H1 (cell line): Measurements from ENCODE around the gene CDH2. TPM values are rescaled to one million over a fixed set of nuclear protein-coding genes. Genes with fewer than 3 reads are reported as not detected.

ENCODE experiments used
- CTCF ChIA-PET: fragments of 300-600 bp; sonication (Branson Sonifier 250); formaldehyde crosslinking; loops from one replicate; lab custom pipeline; 2021; ENCODE audit not compliant: partially characterized antibody; lab: Charles Lee
- POLR2A ChIA-PET: fragments of 300-600 bp; sonication (Branson Sonifier 250); formaldehyde crosslinking; loops from one replicate; lab custom pipeline; 2021; ENCODE audit warnings: inconsistent platforms; ENCODE audit not compliant: partially characterized antibody; lab: Charles Lee
- DNase-seq, 2 experiments: peaks; one replicate each; pipeline versions ENCODE4 v3.0.0 to v3.0.0-alpha.2; 2010 to 2022; ENCODE audit warnings: low spot score in 2 of 2, low read depth in 1 of 2, mixed read lengths in 1 of 2
- FAIRE-seq: peaks from 2 replicates; lab custom pipeline; 2011; peaks lifted over from hg19 to GRCh38; lab: Jason Lieb, UNC
- H2AFZ ChIP-seq: 2 replicates; pipeline ENCODE4 v1.8.1; 2012; ENCODE audit warnings: low read length, inconsistent platforms
- H2AK5ac ChIP-seq: 2 replicates; pipeline ENCODE4 v1.6.1; 2013; ENCODE audit warnings: low read depth, low read length
- H2BK120ac ChIP-seq: replicated peaks from 2 replicates; pipeline ENCODE3; 2013; ENCODE audit warnings: low read depth, low read length, inconsistent platforms
- H2BK12ac ChIP-seq: 2 replicates; pipeline ENCODE4 v1.6.1; 2013; ENCODE audit warnings: low read depth, low read length
- H2BK15ac ChIP-seq: 2 replicates; pipeline ENCODE4 v1.6.1; 2013; ENCODE audit warnings: low read length
- H2BK20ac ChIP-seq: 2 replicates; pipeline ENCODE4 v1.6.1; 2013; ENCODE audit warnings: low read length
- H2BK5ac ChIP-seq: 2 replicates; pipeline ENCODE4 v1.6.1; 2013; ENCODE audit warnings: low read depth, low read length
- H3K14ac ChIP-seq: 2 replicates; pipeline ENCODE4 v1.6.1; 2013; ENCODE audit warnings: inconsistent platforms; ENCODE audit not compliant: insufficient read length
- H3K18ac ChIP-seq: 2 replicates; pipeline ENCODE4 v1.6.1; 2013; ENCODE audit warnings: low read length; ENCODE audit errors: extremely low read depth
- H3K23ac ChIP-seq: 2 replicates; pipeline ENCODE4 v1.6.1; 2013; ENCODE audit warnings: inconsistent platforms; ENCODE audit not compliant: insufficient read length
- H3K23me2 ChIP-seq: 2 replicates; pipeline ENCODE4 v1.6.1; 2013; ENCODE audit warnings: low read depth, low read length
- H3K27ac ChIP-seq: 2 replicates; pipeline ENCODE4 v1.6.1; 2011; ENCODE audit warnings: low read depth, low read length, inconsistent platforms
- H3K27me3 ChIP-seq, 4 experiments: replicated peaks in 1 of 4; 1 replicate in 1 of 4; 2 replicates in 3 of 4; pipeline versions ENCODE4 v1.6.1 to v1.8.1; 2011 to 2013; ENCODE audit warnings: low read length in 3 of 4, mild to moderate bottlenecking in 3 of 4, inconsistent platforms in 2 of 4, mixed read lengths in 2 of 4, moderate library complexity in 1 of 4; ENCODE audit not compliant: control insufficient read depth in 3 of 4, insufficient read depth in 3 of 4; ENCODE audit errors: extremely low read depth in 1 of 4
- H3K36me3 ChIP-seq, 4 experiments: 2 replicates each; pipeline versions ENCODE4 v1.6.1 to v1.8.1; 2011 to 2013; ENCODE audit warnings: mild to moderate bottlenecking in 4 of 4, low read length in 3 of 4, moderate library complexity in 2 of 4, control low read depth in 1 of 4, inconsistent platforms in 1 of 4; ENCODE audit not compliant: insufficient read depth in 4 of 4, control insufficient read depth in 2 of 4
- H3K4ac ChIP-seq: replicated peaks from 2 replicates; pipeline ENCODE3; 2013; ENCODE audit warnings: low read length, low read depth, mixed read lengths, inconsistent platforms; ENCODE audit not compliant: insufficient read length
- H3K4me1 ChIP-seq, 4 experiments: replicated peaks in 1 of 4; 1 replicate in 1 of 4; 2 replicates in 3 of 4; pipeline versions ENCODE4 v1.6.1 to v1.8.1; 2011 to 2013; ENCODE audit warnings: low read length in 3 of 4, inconsistent platforms in 2 of 4, mixed read lengths in 1 of 4; ENCODE audit not compliant: insufficient read depth in 4 of 4, control insufficient read depth in 3 of 4
- H3K4me2 ChIP-seq, 2 experiments: 2 replicates each; pipeline versions ENCODE4 v1.6.1 to v1.8.1; 2011 to 2013; ENCODE audit warnings: low read depth in 2 of 2, low read length in 2 of 2, control low read depth in 1 of 2, inconsistent platforms in 1 of 2, mild to moderate bottlenecking in 1 of 2; ENCODE audit not compliant: insufficient read depth in 1 of 2
- H3K4me3 ChIP-seq, 4 experiments: fragments of 200-600, 300-600 bp in 1 of 4; sonication (generic), shearing (Covaris generic), sonication (Bioruptor Twin) in 1 of 4; 2 replicates each; pipeline versions ENCODE4 v1.5.1 to v1.8.1; 2011 to 2016; ENCODE audit warnings: low read length in 4 of 4, low read depth in 3 of 4, control low read depth in 2 of 4, inconsistent platforms in 2 of 4, mild to moderate bottlenecking in 2 of 4, mixed read lengths in 1 of 4, moderate library complexity in 1 of 4; ENCODE audit not compliant: insufficient read depth in 2 of 4; ENCODE audit errors: extremely low read depth in 1 of 4
- H3K56ac ChIP-seq: replicated peaks from 2 replicates; pipeline ENCODE3; 2013; ENCODE audit warnings: low read depth, mild to moderate bottlenecking, mixed read lengths, low read length, inconsistent platforms; ENCODE audit not compliant: insufficient read length
- H3K79me1 ChIP-seq: 2 replicates; pipeline ENCODE4 v1.6.1; 2013; ENCODE audit warnings: low read depth, low read length, control low read depth
- H3K79me2 ChIP-seq, 2 experiments: 2 replicates each; pipeline versions ENCODE4 v1.6.1 to v1.8.1; 2012 to 2013; ENCODE audit warnings: low read length in 2 of 2, mild to moderate bottlenecking in 2 of 2, inconsistent platforms in 1 of 2; ENCODE audit not compliant: insufficient read depth in 2 of 2, control insufficient read depth in 1 of 2
- H3K9ac ChIP-seq, 4 experiments: replicated peaks in 1 of 4; 1 replicate in 1 of 4; 2 replicates in 3 of 4; pipeline versions ENCODE4 v1.6.1 to v1.8.1; 2011 to 2013; ENCODE audit warnings: low read depth in 3 of 4, low read length in 3 of 4, control low read depth in 2 of 4, mild to moderate bottlenecking in 2 of 4, moderate library complexity in 2 of 4, inconsistent platforms in 1 of 4; ENCODE audit errors: extremely low read depth in 1 of 4
- H3K9me3 ChIP-seq, 2 experiments: 2 replicates each; pipeline versions ENCODE4 v1.6.1 to v1.8.1; 2012 to 2013; ENCODE audit warnings: mild to moderate bottlenecking in 2 of 2, moderate library complexity in 2 of 2, control low read depth in 1 of 2, inconsistent platforms in 1 of 2, low read depth in 1 of 2, low read length in 1 of 2, mixed read lengths in 1 of 2; ENCODE audit not compliant: insufficient read depth in 2 of 2
- H4K20me1 ChIP-seq, 2 experiments: replicated peaks in 1 of 2; 2 replicates each; pipeline versions ENCODE3 to v1.8.1; 2011 to 2013; ENCODE audit warnings: inconsistent platforms in 2 of 2, low read length in 2 of 2, mild to moderate bottlenecking in 1 of 2; ENCODE audit not compliant: insufficient read depth in 2 of 2, control insufficient read depth in 1 of 2
- H4K5ac ChIP-seq: 2 replicates; pipeline ENCODE4 v1.6.1; 2013; ENCODE audit warnings: low read length, low read depth, mixed read lengths, inconsistent platforms; ENCODE audit not compliant: insufficient read length
- H4K8ac ChIP-seq: 2 replicates; pipeline ENCODE4 v1.8.0; 2013; ENCODE audit warnings: mild to moderate bottlenecking, moderate library complexity, low read length, inconsistent platforms; ENCODE audit not compliant: insufficient read depth; ENCODE audit errors: extremely low read depth
- H4K91ac ChIP-seq: replicated peaks from 2 replicates; pipeline ENCODE3; 2013; ENCODE audit warnings: low read length, mixed read lengths, inconsistent platforms; ENCODE audit not compliant: insufficient read length
- ATF2 ChIP-seq: IDR thresholded peaks from 2 replicates; pipeline ENCODE4 v1.6.1; 2012; ENCODE audit warnings: low read length, inconsistent platforms
- CBX5 ChIP-seq: fragments of 300-800, 300-1000 bp; sonication (generic); IDR thresholded peaks from 2 replicates; pipeline ENCODE4 v1.7.1; 2016; ENCODE audit warnings: antibody characterized with exemption, low read length, low read depth
- CEBPB ChIP-seq: IDR thresholded peaks from 2 replicates; pipeline ENCODE4 v1.6.1; 2012; ENCODE audit warnings: low read depth, low read length
- EZH2 ChIP-seq: fragments of 200-600 bp; sonication (generic); IDR thresholded peaks from 2 replicates; pipeline ENCODE4 v1.7.1; 2012; ENCODE audit warnings: low read depth, mild to moderate bottlenecking, moderate library complexity, low read length, inconsistent platforms; ENCODE audit not compliant: severe bottlenecking
- FOSL1 ChIP-seq: IDR thresholded peaks from 2 replicates; pipeline ENCODE4 v1.6.1; 2011; ENCODE audit warnings: mild to moderate bottlenecking, low read depth, low read length, moderate library complexity; ENCODE audit not compliant: insufficient read depth
- GABPA ChIP-seq: IDR thresholded peaks from 2 replicates; pipeline ENCODE4 v1.6.1; 2011; ENCODE audit warnings: mild to moderate bottlenecking, low read length, moderate library complexity, borderline replicate concordance; ENCODE audit not compliant: insufficient read depth
- GTF2F1 ChIP-seq: IDR thresholded peaks from 2 replicates; pipeline ENCODE4 v1.6.1; 2012; ENCODE audit warnings: low read depth, low read length, improper control_type of control experiment, borderline replicate concordance
- POLR2AphosphoS5 ChIP-seq: IDR thresholded peaks from 2 replicates; pipeline ENCODE4 v1.6.1; 2011; ENCODE audit warnings: low read depth, low read length
- RXRA ChIP-seq: IDR thresholded peaks from 2 replicates; pipeline ENCODE4 v1.6.1; 2011; ENCODE audit warnings: low read depth, mild to moderate bottlenecking, low read length, moderate library complexity; ENCODE audit not compliant: insufficient read depth
- SIRT6 ChIP-seq: IDR thresholded peaks from one replicate; pipeline ENCODE4 v1.7.1; 2012; ENCODE audit warnings: low read length, inconsistent platforms
- SP2 ChIP-seq: IDR thresholded peaks from 2 replicates; pipeline ENCODE4 v1.6.1; 2012; ENCODE audit warnings: mild to moderate bottlenecking, low read length, inconsistent platforms
- SUZ12 ChIP-seq: fragments of 200-600 bp; sonication (generic); IDR thresholded peaks from 2 replicates; pipeline ENCODE4 v1.6.1; 2012; ENCODE audit warnings: mild to moderate bottlenecking, inconsistent platforms, low read length, moderate library complexity, mixed read lengths
- WGBS, 2 experiments: shearing (Covaris generic) in 1 of 2; methylation state at CpG; one replicate each; pipeline versions ENCODE4 v1.1.6 to v1.1.7; 2013 to 2015; ENCODE audit warnings: low lambda C conversion rate in 2 of 2, mixed read lengths in 2 of 2, inconsistent platforms in 1 of 2, low coverage in 1 of 2, missing lambda C conversion rate in 1 of 2; ENCODE audit not compliant: insufficient replicate concordance in 2 of 2, insufficient coverage in 1 of 2, insufficient read length in 1 of 2; ENCODE audit errors: extremely low coverage in 1 of 2, missing lambda C conversion rate in 1 of 2; 5-methylcytosine and 5-hydroxymethylcytosine counted together
- polyA plus RNA-seq, 7 experiments: library from polyadenylated mRNA; depleted of rRNA in 3 of 7; stranded (reverse) in 5 of 7; unstranded in 2 of 7; fragments of >200 nt in 5 of 7; fragments of 200-250 nt in 2 of 7; gene quantifications; 1 replicate in 5 of 7; 2 replicates in 1 of 7; 4 replicates in 1 of 7; pipeline versions ENCODE4 v1.2.1 to v1.2.3, GENCODE V29; 2011 to 2013; ENCODE audit warnings: missing spikeins in 2 of 7, mixed read lengths in 2 of 7
- total RNA-seq: library from RNA; stranded (reverse); fragmentation: NEBNext Ultra II Directional; extraction: Animal tissue kit (Norgen Biotek cat#: 25700); gene quantifications from 2 replicates; pipeline ENCODE4 v1.2.1, GENCODE V29; 2021

CDH2 gene
- total and polyA plus RNA-seq, 2 of the 8 experiments (the other 6 are each of a cell fraction or from before 2014, with no cell fraction given) = 15.0 to 56.5 TPM

- H3K23ac ChIP-seq = no peak overlapping the region
- POLR2A ChIA-PET = no interaction called here
- no peak overlapping the region for H2AFZ ChIP-seq
- H2BK15ac ChIP-seq = no peak overlapping the region
- no peaks in the 10 kb centered on the region for H3K79me2 ChIP-seq
- no peak overlapping the region for H3K4me2 ChIP-seq
- no peaks in the 10 kb centered on the region for H4K20me1 ChIP-seq
- no peak overlapping the region for H4K8ac ChIP-seq
- WGBS, 2 experiments = 93% methylated on average over 5 of the region's 5 CpGs; no CpG with 5 or more reads in 1 of the 2 experiments
- H3K14ac ChIP-seq = no peak overlapping the region
- H2BK20ac ChIP-seq = no peak overlapping the region
- H3K18ac ChIP-seq = no peak overlapping the region
- no peak overlapping the region for H3K27ac ChIP-seq
- H3K4me1 ChIP-seq = peaks cover 0 to 6% (median 0%) of the 10 kb centered on the region in 4 experiments; a peak in 2 of 7 replicates
- H3K36me3 ChIP-seq = no peaks in the 10 kb centered on the region
- TF ChIP-seq SUZ12 (no peak), POLR2AphosphoS5 (no peak), SIRT6 (no peak), CBX5 (no peak), FOSL1 (no peak), GTF2F1 (no peak), CEBPB (no peak), ATF2 (no peak), SP2 (no peak), GABPA (no peak), EZH2 (no peak), RXRA (no peak)
- H3K23me2 ChIP-seq = no peaks in the 10 kb centered on the region
- DNase-seq = no peak
- no peak overlapping the region for H2BK12ac ChIP-seq
- no peak overlapping the region for H3K56ac ChIP-seq
- CTCF ChIA-PET = interaction anchor here (0.7 kb wide), 1 partner anchor 796 kb away, joined by 3 read pairs; no protein-coding TSS in a partner anchor
- no peak overlapping the region for H2BK120ac ChIP-seq
- no peak overlapping the region for H3K4me3 ChIP-seq
- FAIRE-seq = no peak
- no peak overlapping the region for H2AK5ac ChIP-seq
- H3K4ac ChIP-seq = no peak overlapping the region
- H3K9me3 ChIP-seq = no peaks in the 10 kb centered on the region
- no peaks in the 10 kb centered on the region for H3K79me1 ChIP-seq
- no peak overlapping the region for H4K91ac ChIP-seq
- H3K9ac ChIP-seq = no peak overlapping the region
- no peak overlapping the region for H2BK5ac ChIP-seq
- no peaks in the 10 kb centered on the region for H3K27me3 ChIP-seq
- no peak overlapping the region for H4K5ac ChIP-seq
These were observed 50.2 kb downstream of the CDH2 start for GRCh38 chr18:28126768-28127167.
